GM12874 (cell line): ENCODE data around the gene NTPCR.

ENCODE experiments used
- TF ChIP-seq, protein P1 (sequence below): IDR thresholded peaks from 2 replicates; pipeline ENCODE4 v1.5.1; 2011; ENCODE audit warnings: low read depth, mild to moderate bottlenecking, control low read depth, low read length, moderate library complexity; ENCODE audit not compliant: insufficient read depth

The NTPCR gene

GRCh38 chr1:232998646-232999045 is 48.2 kb downstream of the NTPCR start:
- TF ChIP-seq, protein P1, sequence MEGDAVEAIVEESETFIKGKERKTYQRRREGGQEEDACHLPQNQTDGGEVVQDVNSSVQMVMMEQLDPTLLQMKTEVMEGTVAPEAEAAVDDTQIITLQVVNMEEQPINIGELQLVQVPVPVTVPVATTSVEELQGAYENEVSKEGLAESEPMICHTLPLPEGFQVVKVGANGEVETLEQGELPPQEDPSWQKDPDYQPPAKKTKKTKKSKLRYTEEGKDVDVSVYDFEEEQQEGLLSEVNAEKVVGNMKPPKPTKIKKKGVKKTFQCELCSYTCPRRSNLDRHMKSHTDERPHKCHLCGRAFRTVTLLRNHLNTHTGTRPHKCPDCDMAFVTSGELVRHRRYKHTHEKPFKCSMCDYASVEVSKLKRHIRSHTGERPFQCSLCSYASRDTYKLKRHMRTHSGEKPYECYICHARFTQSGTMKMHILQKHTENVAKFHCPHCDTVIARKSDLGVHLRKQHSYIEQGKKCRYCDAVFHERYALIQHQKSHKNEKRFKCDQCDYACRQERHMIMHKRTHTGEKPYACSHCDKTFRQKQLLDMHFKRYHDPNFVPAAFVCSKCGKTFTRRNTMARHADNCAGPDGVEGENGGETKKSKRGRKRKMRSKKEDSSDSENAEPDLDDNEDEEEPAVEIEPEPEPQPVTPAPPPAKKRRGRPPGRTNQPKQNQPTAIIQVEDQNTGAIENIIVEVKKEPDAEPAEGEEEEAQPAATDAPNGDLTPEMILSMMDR = no peak

GRCh38 chr1:232999956-233000625 is 49.7 kb downstream of the NTPCR start:
- TF ChIP-seq, protein P1 = no peak

DNA sequence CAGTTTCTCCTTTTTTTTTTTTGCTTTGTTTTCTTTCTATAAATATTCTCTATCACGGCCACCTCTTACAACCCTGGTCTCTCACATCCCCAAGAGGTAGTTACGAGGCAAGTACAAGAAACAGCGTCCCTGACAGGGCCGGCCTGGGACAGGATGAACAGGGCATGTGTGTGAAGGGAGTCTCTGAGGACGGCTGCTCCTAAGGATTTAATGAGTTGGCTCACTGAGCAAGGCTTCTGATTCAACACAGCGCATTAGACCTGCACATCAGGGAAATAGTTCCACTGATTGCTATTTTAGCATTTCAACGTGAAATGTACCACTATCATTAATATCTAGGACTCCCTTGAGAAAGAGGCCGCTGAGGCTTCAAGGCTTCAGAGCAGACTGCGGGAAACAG is 54.0 kb downstream of the NTPCR start:
- TF ChIP-seq, protein P1 = no peak

DNA sequence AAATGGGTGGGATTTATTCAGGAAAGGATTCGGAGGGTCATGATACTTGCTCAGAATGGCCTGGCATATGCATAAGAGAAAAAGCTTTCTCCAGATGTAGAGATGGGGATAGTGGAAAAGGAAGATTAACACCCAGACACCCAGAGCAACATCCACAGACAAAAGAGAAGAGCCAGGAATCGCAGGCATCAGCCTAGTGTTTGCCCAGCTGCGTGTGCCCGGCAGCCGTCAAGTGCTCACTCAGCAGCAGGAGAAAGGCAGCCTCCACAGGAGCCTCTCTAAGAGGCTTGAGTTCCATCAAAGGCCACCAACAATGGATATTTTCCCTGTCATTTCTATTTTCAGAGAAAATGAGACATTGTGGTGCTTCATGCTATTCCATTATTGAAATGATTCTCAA is 54.7 kb downstream of the NTPCR start:
- TF ChIP-seq, protein P1 = no peak

GRCh38 chr1:233005703-233006102 is 55.3 kb downstream of the NTPCR start:
- TF ChIP-seq, protein P1 = no peak

- TF ChIP-seq, protein P1 = no peak
Measured at GRCh38 chr1:233006108-233006507, 55.7 kb downstream of the NTPCR start.

DNA sequence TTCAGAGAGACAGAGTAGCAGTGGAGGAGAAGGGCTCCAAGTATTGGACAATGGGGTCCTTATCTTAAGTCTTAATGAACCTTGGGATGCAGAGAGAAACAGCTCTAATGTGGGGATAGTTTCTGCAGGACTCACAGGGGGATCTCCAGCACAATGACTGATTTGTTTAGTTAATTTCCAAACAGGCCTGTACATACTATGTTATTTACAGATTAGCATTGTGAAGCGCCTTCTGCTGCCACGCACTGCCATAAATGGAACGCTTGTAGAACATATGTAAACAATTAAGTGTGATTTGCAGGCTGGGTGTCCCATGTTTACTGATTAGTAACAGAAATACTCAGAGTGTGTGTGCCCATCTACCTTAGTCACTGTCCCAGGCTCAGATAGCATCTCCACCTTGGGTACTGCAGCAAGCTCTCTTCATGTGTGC is 56.1 kb downstream of the NTPCR start:
- TF ChIP-seq, protein P1 = no peak

DNA sequence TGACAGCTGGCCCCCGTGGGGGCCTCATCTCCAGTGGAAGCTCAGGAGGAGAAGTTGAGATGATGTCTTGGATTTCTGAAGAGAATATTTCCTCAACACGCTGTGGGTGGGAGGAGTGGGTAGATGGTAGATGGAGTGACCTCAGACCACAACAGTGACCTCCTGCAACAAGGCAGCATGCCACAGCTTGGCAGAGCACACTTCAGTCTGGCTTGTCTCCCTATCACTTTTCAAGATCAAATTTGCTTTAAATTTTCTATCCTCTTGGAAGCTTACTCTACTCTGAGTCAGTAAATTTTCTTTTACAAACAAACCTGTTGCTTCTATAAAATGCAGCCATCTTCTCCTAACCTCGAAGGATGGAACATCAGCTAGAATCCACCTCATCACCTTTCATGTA is 59.7 kb downstream of the NTPCR start:
- TF ChIP-seq, protein P1 = no peak
